Right atrium auricular region (tissue), 2 donors: ENCODE data around the gene ITGAX. TPM values are rescaled to one million over a fixed set of nuclear protein-coding genes. Genes with fewer than 3 reads are reported as not detected.

ENCODE experiments used
- DNase-seq: peaks from one replicate; pipeline ENCODE4 v3.0.0-alpha.2; 2019; ENCODE audit warnings: low spot score
- H3K27ac ChIP-seq, 2 donors: fragments of 200-600 bp; sonication (generic); 1 replicate in 1 of 2; 2 replicates in 1 of 2; pipeline ENCODE4 v1.5.1; 2016 to 2019
- H3K27me3 ChIP-seq, 2 donors: fragments of 200-600 bp; sonication (generic); one replicate each; pipeline versions ENCODE4 v1.5.1 to v1.6.0; 2017 to 2019
- H3K36me3 ChIP-seq: fragments of 200-600 bp; sonication (generic); one replicate; pipeline ENCODE4 v1.5.1; 2016
- H3K4me1 ChIP-seq, 2 donors: fragments of 200-600 bp; sonication (generic); one replicate each; pipeline versions ENCODE4 v1.5.1 to v1.6.0; 2017 to 2019
- H3K4me3 ChIP-seq, 2 donors: fragments of 200-600 bp; sonication (generic); 1 replicate in 1 of 2; 2 replicates in 1 of 2; pipeline ENCODE4 v1.5.1; 2017 to 2019; ENCODE audit warnings: mild to moderate bottlenecking in 1 of 2, moderate library complexity in 1 of 2
- H3K9me3 ChIP-seq, 2 donors: fragments of 200-600 bp; sonication (generic); one replicate each; pipeline ENCODE4 v1.5.1; 2019
- total RNA-seq, 2 donors: library from RNA; depleted of rRNA; stranded (reverse); fragments of >200 nt; gene quantifications; one replicate each; pipeline ENCODE4 v1.1.0, GENCODE V29; 2016
- TF ChIP-seq, protein P1 (sequence below), 2 donors: fragments of 200-600 bp; sonication (generic); IDR thresholded peaks; one replicate each; pipeline ENCODE4 v1.5.1; 2019; ENCODE audit warnings: antibody characterized with exemption in 2 of 2

Gene ITGAX
- total RNA-seq, 2 donors from 2014 or later = 0.78 to 2.6 TPM

DNA sequence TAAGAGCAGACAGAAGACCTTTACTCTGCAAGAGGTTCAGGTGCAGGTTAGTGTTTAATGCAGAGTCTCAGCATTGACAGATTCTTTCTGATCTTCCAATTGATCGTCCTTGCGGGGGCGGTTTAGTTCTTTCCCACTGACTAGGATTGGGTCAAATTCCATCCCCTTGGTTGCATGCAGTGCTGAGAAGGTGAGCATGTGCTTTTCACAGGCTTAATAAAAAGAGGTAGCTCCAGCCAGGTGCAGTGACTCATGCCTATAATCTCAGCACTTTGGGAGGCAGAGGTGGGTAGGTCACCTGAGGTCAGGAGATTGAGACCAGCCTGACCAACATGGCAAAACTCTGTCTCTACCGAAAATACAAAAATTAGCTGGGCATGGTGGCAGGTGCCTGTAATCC lies 30.7 kb downstream of the ITGAX start:
- no peaks in the 10 kb centered on the region for H3K9me3 ChIP-seq
- no peak overlapping the region for H3K4me3 ChIP-seq
- TF ChIP-seq, protein P1, sequence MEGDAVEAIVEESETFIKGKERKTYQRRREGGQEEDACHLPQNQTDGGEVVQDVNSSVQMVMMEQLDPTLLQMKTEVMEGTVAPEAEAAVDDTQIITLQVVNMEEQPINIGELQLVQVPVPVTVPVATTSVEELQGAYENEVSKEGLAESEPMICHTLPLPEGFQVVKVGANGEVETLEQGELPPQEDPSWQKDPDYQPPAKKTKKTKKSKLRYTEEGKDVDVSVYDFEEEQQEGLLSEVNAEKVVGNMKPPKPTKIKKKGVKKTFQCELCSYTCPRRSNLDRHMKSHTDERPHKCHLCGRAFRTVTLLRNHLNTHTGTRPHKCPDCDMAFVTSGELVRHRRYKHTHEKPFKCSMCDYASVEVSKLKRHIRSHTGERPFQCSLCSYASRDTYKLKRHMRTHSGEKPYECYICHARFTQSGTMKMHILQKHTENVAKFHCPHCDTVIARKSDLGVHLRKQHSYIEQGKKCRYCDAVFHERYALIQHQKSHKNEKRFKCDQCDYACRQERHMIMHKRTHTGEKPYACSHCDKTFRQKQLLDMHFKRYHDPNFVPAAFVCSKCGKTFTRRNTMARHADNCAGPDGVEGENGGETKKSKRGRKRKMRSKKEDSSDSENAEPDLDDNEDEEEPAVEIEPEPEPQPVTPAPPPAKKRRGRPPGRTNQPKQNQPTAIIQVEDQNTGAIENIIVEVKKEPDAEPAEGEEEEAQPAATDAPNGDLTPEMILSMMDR (IDR thresholded peaks at IDR 0.05) = no peak
- H3K4me1 ChIP-seq = no peaks in the 10 kb centered on the region
- H3K27me3 ChIP-seq = no peaks in the 10 kb centered on the region
- no peak for DNase-seq
- no peak overlapping the region for H3K27ac ChIP-seq
- no peaks in the 10 kb centered on the region for H3K36me3 ChIP-seq

DNA sequence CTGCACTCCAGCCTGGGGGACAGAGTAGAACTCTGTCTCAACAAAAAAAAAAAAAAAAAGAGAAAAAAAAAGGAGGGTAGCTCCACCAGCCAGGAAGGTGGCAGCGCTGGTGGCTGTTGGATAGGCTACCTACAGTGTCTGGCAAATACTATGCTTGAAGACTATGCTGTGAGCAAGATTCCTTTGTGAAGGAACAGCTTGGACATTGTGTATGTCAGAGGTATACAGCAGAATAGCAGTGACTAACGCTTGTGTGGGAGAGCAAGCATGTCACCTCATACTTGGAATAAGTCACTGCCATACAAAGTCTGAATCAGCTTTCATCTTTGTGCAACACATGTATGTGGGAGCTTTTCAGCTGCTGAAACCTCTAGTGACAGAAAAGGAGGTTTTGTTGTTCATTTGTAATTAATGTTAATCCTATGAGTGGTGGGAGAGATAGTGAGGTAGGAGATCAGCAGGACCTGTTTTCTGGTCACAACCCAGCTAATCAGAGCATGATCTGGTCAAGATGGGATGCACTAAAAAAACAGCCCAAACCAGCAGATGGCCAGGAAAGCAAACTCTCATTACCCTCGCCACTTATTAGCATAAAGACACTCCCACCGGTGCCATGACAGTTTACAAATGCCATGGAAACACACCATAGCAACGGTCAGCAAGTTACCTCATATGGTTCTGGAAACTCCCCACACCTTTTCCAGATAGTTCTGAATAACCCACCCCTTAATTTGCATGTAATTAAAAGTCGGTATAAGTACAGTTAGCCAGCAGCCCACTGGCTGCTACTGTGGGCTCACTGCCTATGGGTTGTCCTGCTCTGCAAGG lies 31.4 kb downstream of the ITGAX start:
- Histone ChIP-seq H3K9me3 (no peaks in the 10 kb centered on the region), H3K27ac (no peak overlapping the region), H3K4me1 (no peaks in the 10 kb centered on the region), H3K4me3 (no peak overlapping the region), H3K36me3 (no peaks in the 10 kb centered on the region), H3K27me3 (no peaks in the 10 kb centered on the region)
- TF ChIP-seq, protein P1 (IDR thresholded peaks at IDR 0.05) = no peak
- no peak for DNase-seq

DNA sequence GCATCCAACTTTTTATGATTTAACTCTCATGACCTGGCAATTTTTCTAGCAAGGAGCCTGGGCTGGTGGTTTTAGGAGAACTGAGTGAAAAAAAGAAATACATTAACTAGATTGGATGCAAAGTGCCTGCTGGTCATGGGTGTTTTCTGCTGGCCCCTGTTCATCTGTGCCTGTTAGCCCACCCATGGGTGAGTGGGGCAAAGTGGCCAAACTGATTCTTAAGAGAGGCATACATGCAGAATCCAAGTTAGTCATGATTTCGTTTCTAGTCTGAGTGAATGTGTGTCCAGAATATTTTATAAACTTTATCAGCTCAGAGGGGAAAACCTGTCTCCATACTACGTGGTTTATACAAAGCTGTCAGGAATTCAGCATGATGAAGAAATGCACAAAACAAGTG lies 33.6 kb downstream of the ITGAX start:
- Histone ChIP-seq H3K27ac (no peak overlapping the region), H3K4me3 (no peak overlapping the region)

DNA sequence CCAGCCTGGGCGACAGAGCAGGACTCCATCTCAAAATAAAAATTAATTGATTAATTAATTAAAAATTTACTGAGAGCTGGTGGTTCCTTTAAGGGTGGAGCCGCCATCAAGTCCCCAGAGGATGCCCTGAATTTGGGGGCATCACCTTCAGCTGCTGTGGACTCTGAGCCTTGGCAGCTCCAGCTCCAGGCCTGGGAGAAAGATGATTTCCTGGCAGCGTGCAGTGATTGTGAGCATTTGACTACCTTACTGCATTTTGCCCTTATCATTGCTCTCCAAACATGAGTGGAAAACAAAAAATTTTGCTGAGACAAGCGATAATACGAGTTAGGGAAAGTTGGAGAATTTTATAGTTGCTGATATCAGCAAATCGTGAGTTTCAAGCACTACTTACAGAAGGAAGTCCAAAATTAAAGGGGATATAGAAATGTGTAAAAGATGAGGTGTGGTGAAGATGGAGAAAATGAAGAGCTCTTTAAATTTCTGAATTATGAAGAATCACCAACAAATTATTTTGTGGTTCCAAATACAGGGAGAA lies 35.6 kb downstream of the ITGAX start:
- Histone ChIP-seq H3K9me3 (no peaks in the 10 kb centered on the region), H3K27me3 (no peaks in the 10 kb centered on the region), H3K27ac (no peak overlapping the region), H3K4me1 (no peaks in the 10 kb centered on the region), H3K4me3 (no peak overlapping the region), H3K36me3 (no peaks in the 10 kb centered on the region)
- TF ChIP-seq, protein P1 (IDR thresholded peaks at IDR 0.05) = no peak
- DNase-seq = no peak

More for the DNA sequence above, 33.6 kb downstream of the ITGAX start:
- DNase-seq = no peak
- no peaks in the 10 kb centered on the region for H3K27me3 ChIP-seq
- TF ChIP-seq, protein P1 (IDR thresholded peaks at IDR 0.05) = no peak
- no peaks in the 10 kb centered on the region for H3K4me1 ChIP-seq
- H3K9me3 ChIP-seq = no peaks in the 10 kb centered on the region
- H3K36me3 ChIP-seq = no peaks in the 10 kb centered on the region

DNA sequence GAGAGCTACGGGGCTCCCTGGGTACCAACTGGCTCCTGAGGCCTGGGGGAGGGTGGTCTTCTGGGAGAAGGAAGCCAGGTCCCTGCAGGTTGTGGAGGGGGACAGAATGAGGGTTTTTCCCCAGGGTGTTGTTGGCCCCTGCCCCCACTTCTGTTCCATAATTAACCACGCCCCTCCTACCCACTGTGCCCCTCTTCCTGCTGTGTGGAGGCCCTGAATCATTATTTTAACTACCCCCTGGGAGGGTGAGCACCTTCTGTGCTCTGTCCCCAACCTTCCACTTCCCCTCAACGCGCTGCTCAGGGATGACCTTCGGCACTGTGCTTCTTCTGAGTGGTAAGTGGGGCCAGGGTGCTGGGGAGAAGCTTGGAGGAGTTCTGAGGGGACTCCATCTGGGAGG lies 38.1 kb downstream of the ITGAX start, which contains the start of gene ITGAD:
Gene ITGAD (plus strand): TSS at position 280 of the 400 bp plus-strand sequence. CDS start 26 bp downstream, at position 306.
- no peak within 1 kb of the TSS for H3K4me3 ChIP-seq
- no peaks in the 10 kb centered on the region for H3K9me3 ChIP-seq
- H3K36me3 ChIP-seq = no peaks in the 10 kb centered on the region
- H3K4me1 ChIP-seq = no peaks in the 10 kb centered on the region
- H3K27me3 ChIP-seq = no peaks in the 10 kb centered on the region
- no peak for DNase-seq
- H3K27ac ChIP-seq = no peak within 1 kb of the TSS
- TF ChIP-seq, protein P1 (IDR thresholded peaks at IDR 0.05) = no peak
